ENCODE data around the gene SLC1A1.

The SLC1A1 gene

GRCh38 chr9:4567601-4568000, 77.3 kb downstream of the SLC1A1 start:
- no peak for TF ChIP-seq CTCF (IDR thresholded peaks at IDR 0.05; ENCODE audit: insufficient read depth, low read length, missing control alignments)
- no peak for DNase-seq (ENCODE audit: low read depth, low spot score)
- H3K4me3 ChIP-seq (ENCODE audit: low read depth, low read length) = no peak overlapping the region
- POLR2A ChIA-PET = interaction anchor here (0.7 kb wide), 1 partner anchor 15 kb away, joined by 3 read pairs; no protein-coding TSS in a partner anchor
- CTCF ChIA-PET = no interaction called here

- ChIA-PET POLR2A (no interaction called here), CTCF (interaction anchor here (1.2 kb wide), 2 partner anchors 17 to 35 kb away, joined by 3 to 5 read pairs; no protein-coding TSS in a partner anchor)
- TF ChIP-seq CTCF (IDR thresholded peaks at IDR 0.05; ENCODE audit: insufficient read depth, low read length, missing control alignments) = no peak
- no peak overlapping the region for H3K4me3 ChIP-seq (ENCODE audit: low read depth, low read length)
- DNase-seq (ENCODE audit: low read depth, low spot score) = no peak
Observed at GRCh38 chr9:4569101-4569500, 78.8 kb downstream of the SLC1A1 start.

GRCh38 chr9:4572184-4572826, 82.0 kb downstream of the SLC1A1 start:
- no peak overlapping the region for H3K4me3 ChIP-seq (ENCODE audit: low read depth, low read length)
- ChIA-PET CTCF (no interaction called here), POLR2A (no interaction called here)
- no peak for DNase-seq (ENCODE audit: low read depth, low spot score)
- no peak for TF ChIP-seq CTCF (IDR thresholded peaks at IDR 0.05; ENCODE audit: insufficient read depth, low read length, missing control alignments)

GRCh38 chr9:4573176-4573575, 82.9 kb downstream of the SLC1A1 start:
- no peak overlapping the region for H3K4me3 ChIP-seq (ENCODE audit: low read depth, low read length)
- ChIA-PET CTCF (no interaction called here), POLR2A (no interaction called here)
- no peak for TF ChIP-seq CTCF (IDR thresholded peaks at IDR 0.05; ENCODE audit: insufficient read depth, low read length, missing control alignments)
- DNase-seq (ENCODE audit: low read depth, low spot score) = no peak

- ChIA-PET CTCF (no interaction called here), POLR2A (no interaction called here)
- no peak overlapping the region for H3K4me3 ChIP-seq (ENCODE audit: low read depth, low read length)
- no peak for DNase-seq (ENCODE audit: low read depth, low spot score)
- TF ChIP-seq CTCF (IDR thresholded peaks at IDR 0.05; ENCODE audit: insufficient read depth, low read length, missing control alignments) = no peak
Observed at GRCh38 chr9:4573634-4574389, 83.5 kb downstream of the SLC1A1 start.

GRCh38 chr9:4574657-4575243, 84.5 kb downstream of the SLC1A1 start:
- no peak overlapping the region for H3K4me3 ChIP-seq (ENCODE audit: low read depth, low read length)
- POLR2A ChIA-PET = no interaction called here
- no peak for TF ChIP-seq CTCF (IDR thresholded peaks at IDR 0.05; ENCODE audit: insufficient read depth, low read length, missing control alignments)
- no peak for DNase-seq (ENCODE audit: low read depth, low spot score)
- CTCF ChIA-PET = interaction anchor here (1.4 kb wide), 1 partner anchor 8 kb away, joined by 4 read pairs; no protein-coding TSS in a partner anchor

All from AG04449 (cell line).